Activated CD4-positive, CD25-positive, alpha-beta regulatory T cell (primary cell): ENCODE data around the gene TACC3.
"Not testable (repeated sequence)": the region's sequence is repeated elsewhere in the genome, so short reads cannot be mapped to it uniquely, and the experiment has no call there.

ENCODE experiments used
- DNase-seq, 4 experiments: peaks; one replicate each; lab custom pipeline; 2025; lab: John Stamatoyannopoulos, UW

Gene TACC3

GRCh38 chr4:1721003-1721665, at the start of gene TACC3, which contains the start of gene TMEM129:
Gene TACC3, plus strand, starts transcription at chr4:1721521. Its CDS starts 1,901 bp downstream, at chr4:1723422.
Gene TMEM129, minus strand, starts transcription at chr4:1721323. Its CDS starts 486 bp downstream, at chr4:1720837.
- DNase-seq: peak; percentile 87 to 96 (median 94)

- DNase-seq: no peak
These were observed 47.6 kb upstream of the TACC3 start for GRCh38 chr4:1673671-1674070.

GRCh38 chr4:1674682-1675081, 46.6 kb upstream of the TACC3 start:
- no peak for DNase-seq

GRCh38 chr4:1675136-1675801, 46.1 kb upstream of the TACC3 start:
- no peak for DNase-seq

- no peak for DNase-seq
These were observed 45.6 kb upstream of the TACC3 start for GRCh38 chr4:1675802-1676137.

GRCh38 chr4:1676605-1677525, 44.5 kb upstream of the TACC3 start:
- no peak for DNase-seq

- no peak for DNase-seq
These were observed 43.1 kb upstream of the TACC3 start for GRCh38 chr4:1678244-1678643.

- DNase-seq: no peak
These were observed 38.5 kb upstream of the TACC3 start for GRCh38 chr4:1682860-1683259.

- DNase-seq: no peak
These were observed 38.0 kb upstream of the TACC3 start for GRCh38 chr4:1683261-1683735.

- DNase-seq: peak in 3 of 4 experiments; percentile 7 to 95 (median 13)
These were observed 37.4 kb upstream of the TACC3 start, which contains the start of gene FAM53A for GRCh38 chr4:1683736-1684505. Gene FAM53A, minus strand, starts transcription at chr4:1684313. Its CDS starts 15,572 bp downstream, at chr4:1668741.

GRCh38 chr4:1684506-1685234, 36.7 kb upstream of the TACC3 start:
- peak in 3 of 4 experiments; percentile 91 to 93 (median 92) for DNase-seq

GRCh38 chr4:1685235-1686150, 35.8 kb upstream of the TACC3 start:
- DNase-seq: no peak

- DNase-seq: no peak
These were observed 34.8 kb upstream of the TACC3 start for GRCh38 chr4:1686440-1687036.

GRCh38 chr4:1690698-1691097, 30.6 kb upstream of the TACC3 start:
- DNase-seq: no peak

GRCh38 chr4:1691737-1692373, 29.5 kb upstream of the TACC3 start:
- no peak for DNase-seq

- DNase-seq: peak; percentile 43 to 71 (median 60)
These were observed 28.0 kb upstream of the TACC3 start for GRCh38 chr4:1693131-1693896.

GRCh38 chr4:1695913-1696312, 25.4 kb upstream of the TACC3 start:
- no peak for DNase-seq

GRCh38 chr4:1701671-1702070, 19.6 kb upstream of the TACC3 start:
- not testable (repeated sequence) for DNase-seq
